Fibroblast of gingiva (primary cell): ENCODE measurements around the gene DNLZ.
"Not testable (repeated sequence)": the region's sequence is repeated elsewhere in the genome, so short reads cannot be mapped to it uniquely, and the experiment has no call there.

Experiments
- DNase-seq: peaks from one replicate; pipeline ENCODE4 v3.0.0-alpha.2; 2011; ENCODE audit warnings: low read depth

Gene DNLZ

GRCh38 chr9:136363106-136363948 lies at the start of gene DNLZ:
Gene DNLZ, minus strand, starts transcription at chr9:136363744. Its CDS starts 30 bp downstream, at chr9:136363714.
- peak; percentile 94 for DNase-seq

GRCh38 chr9:136412962-136413361 lies 49.4 kb upstream of the DNLZ start:
- no peak for DNase-seq

DNA sequence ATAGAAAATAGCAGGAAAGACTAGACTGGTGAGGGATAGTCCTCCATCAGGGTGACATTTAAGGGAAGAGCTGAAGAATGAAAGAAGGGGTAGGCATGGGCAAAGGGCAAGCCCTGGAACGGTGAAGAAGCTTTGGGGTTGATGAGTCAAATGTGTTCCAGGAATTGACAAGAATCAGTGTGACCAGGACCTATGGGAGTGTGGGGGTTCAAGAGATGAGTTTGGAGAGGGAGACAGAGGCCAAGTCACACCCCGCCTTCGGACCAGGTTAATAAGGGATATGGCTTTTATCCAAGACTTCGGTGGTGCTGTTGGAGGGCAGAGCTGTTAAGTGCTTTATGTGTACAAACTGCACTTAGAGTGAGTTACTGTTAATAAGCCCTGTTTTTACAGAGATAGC lies 47.8 kb upstream of the DNLZ start:
- no peak for DNase-seq

GRCh38 chr9:136410500-136411287 lies 47.1 kb upstream of the DNLZ start, which contains the start of the genes ENTR1 and PMPCA:
Gene ENTR1, minus strand, starts transcription at chr9:136410614. Its CDS starts 217 bp downstream, at chr9:136410397.
Gene PMPCA, plus strand, starts transcription at chr9:136410658. Its CDS starts 11 bp downstream, at chr9:136410669.
- DNase-seq, result peak; percentile 82

DNA sequence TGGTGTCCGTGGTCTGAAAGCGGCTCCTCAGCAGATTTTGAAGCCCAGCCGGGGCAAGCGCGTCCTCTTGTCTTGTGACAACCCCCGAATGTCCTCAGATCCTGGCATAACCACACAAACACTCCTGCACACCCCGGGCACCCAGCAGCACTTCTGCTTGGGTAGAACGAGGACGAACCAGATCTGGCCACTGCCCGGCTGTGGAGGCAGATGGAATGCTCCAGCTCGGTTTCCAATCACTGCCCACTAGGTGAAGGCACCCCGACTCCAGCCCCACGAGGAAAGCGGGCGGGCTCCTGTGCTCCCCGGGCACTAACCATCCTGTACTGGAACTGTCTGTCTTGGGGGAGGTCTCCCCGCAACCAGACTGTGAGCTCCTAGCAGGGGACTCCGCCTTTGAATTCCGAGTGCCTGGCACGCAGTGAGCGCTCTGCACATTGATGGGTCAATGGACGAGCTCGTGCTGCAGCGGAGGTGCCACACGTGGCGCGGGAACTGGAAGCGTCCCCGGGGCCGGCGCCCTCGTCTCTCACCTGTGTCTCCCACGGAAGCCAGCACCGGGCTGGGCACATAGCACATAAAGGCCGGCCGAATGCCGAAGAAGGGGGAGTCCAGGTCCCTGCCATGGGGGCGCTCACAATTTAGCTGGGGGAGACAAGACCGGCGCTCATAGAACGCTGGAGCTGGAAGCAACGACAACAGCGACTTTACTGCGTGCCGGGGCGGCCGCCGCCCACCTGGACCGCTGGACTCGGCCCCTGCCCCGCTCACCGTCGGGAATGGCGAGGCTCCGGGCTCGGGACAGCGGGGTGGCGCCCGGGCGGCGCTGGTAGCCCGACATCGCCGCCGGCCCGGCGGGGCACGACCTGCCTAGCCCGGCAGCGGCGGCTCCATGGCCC lies 46.3 kb upstream of the DNLZ start:
- DNase-seq, result peak; percentile 35

- no peak for DNase-seq
Observed at GRCh38 chr9:136407911-136408310, 44.4 kb upstream of the DNLZ start.

GRCh38 chr9:136407061-136407460 lies 43.5 kb upstream of the DNLZ start:
- DNase-seq, result not testable (repeated sequence)

DNA sequence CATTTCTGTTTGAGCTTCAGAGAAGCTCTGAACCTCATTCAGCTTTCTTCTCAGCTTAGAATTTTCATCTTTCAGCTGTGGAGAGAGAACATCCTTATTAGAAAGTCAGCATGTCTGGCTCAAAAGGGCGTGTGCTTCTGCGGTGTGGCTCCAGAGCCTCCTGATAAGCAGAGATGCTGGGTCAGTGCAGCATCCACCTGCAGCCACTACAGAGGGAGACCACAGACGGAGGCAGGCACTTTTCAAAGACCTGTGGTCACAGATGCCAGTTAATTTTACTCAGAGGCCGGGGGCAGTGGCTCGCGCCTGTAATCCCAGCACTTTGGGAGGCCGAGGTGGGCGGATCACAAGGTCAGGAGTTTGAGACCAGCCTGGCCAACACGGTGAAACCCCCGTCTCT lies 42.4 kb upstream of the DNLZ start:
- not testable (repeated sequence) for DNase-seq

- DNase-seq, result no peak
Observed at GRCh38 chr9:136405481-136405880, 41.9 kb upstream of the DNLZ start.

DNA sequence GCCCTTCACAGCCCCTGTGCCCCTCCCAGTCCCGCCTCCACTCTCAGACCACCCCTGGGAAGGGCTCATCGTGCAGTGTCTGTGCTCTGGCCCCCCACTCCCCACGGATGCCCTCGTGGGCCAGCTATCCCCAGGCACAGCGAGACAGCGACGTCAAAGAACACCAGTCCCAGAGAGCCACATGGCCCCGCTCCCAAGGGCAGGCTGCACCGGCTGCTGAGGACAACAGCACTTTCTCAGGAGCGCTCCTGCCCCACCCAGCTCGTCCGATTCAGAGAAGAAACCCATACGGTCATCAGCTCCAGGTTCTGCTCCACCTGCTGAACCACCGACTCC lies 41.2 kb upstream of the DNLZ start:
- DNase-seq, result no peak

GRCh38 chr9:136403915-136404800 lies 40.6 kb upstream of the DNLZ start:
- no peak for DNase-seq

DNA sequence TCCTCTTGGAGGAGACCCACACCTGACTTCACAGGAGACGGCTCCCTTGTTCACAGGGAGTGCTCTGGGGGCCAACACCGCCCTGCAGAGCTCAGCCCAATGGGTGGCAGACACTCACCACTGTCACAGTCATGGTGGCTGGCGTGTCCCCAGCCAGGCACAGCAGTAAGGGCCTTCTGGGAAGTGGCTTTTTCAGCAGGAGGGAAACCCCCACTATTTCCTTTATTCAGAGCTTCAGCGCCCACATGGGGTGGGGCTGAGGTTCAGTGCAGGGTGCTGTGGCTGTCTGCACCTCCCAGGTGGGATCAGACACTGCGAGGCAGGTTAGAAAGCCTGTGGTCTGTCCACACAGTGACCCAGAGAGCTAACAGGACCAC lies 40.0 kb upstream of the DNLZ start:
- no peak for DNase-seq

GRCh38 chr9:136402067-136402466 lies 38.5 kb upstream of the DNLZ start:
- no peak for DNase-seq

GRCh38 chr9:136401173-136401922 lies 37.8 kb upstream of the DNLZ start:
- no peak for DNase-seq

GRCh38 chr9:136400038-136400834 lies 36.7 kb upstream of the DNLZ start, which contains the start of gene SNAPC4:
Gene SNAPC4, minus strand, starts transcription at chr9:136400170. Its CDS starts 1,742 bp downstream, at chr9:136398428.
- peak; percentile 78 for DNase-seq

DNA sequence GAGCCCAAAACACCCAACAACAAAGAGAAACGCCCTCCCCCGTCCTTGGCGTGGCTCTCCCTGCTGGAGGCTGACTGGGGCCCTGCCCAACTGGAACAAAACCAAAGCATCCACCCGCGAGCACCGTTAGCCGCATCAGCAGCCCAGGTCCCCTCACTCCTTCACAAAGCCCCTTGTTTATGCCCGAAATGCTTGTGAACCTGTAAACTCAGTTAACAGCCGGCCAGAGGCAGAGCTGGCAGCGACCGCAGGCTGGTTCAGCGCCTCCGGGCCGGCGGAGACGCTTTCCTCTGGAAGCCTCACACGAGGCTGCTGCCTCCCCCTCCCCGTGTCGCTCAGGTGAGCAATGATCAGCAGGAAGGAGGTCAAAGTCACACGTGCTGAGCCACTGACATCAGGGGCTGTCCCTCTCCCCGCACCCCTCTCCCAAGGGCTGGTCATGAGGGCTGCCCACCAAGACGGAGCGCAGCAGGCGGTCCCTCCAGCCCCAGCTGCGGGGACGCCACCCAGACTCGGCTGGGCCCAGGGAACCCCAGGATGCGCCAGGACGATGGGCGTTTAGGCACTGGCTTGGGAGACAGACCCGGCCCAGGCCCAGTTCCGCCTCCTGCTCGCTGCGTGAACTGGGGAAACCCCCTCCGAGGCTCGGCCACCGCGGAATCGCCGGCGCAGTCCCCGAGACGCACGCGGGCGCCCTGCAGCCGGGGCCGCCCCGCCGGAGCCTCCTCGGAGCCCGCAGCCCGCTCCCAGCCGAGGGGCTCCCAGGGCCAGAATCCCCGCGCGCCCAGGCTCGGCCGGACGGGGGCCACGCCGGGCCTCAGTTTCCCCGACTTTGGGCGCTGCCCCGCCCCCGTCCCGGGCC lies 35.9 kb upstream of the DNLZ start:
- no peak for DNase-seq

DNA sequence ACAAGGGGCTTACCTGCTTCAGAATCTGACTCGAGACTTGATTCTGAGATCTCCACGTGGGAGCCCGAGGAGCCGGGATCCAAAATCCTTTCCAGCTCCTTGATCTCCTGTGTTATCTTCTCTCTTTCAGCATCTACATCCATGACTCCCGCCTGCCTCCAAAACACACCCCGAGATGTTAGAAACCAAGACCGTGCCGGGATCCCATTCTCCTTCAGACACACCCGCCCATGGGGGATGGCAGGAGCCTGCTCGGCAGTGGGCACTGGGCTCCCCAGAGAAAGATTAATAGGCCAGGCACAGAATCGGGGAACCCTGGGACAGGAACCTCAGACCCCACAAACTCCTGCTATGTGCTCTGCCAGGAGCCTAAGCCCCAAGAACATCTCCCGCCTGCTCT lies 34.7 kb upstream of the DNLZ start:
- no peak for DNase-seq

DNA sequence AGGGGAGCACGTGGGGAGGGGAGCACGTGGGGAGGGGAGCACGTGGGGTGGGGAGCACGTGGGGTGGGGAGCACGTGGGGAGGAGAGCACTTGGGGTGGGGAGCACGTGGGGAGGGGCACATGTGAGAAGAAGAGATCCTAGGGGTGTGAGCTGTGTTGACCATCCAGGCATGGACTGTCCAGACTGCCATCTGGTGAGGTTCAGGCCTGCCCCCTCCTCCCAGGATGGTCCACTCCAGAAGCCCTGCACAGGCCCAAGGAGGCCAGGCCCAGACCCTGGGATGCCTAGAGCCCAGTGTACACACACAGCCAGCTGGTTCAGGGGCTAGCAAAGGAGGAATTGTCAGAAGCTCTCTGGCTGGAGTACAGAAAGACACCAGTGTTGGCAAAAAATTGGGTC lies 34.1 kb upstream of the DNLZ start:
- DNase-seq, result no peak

DNA sequence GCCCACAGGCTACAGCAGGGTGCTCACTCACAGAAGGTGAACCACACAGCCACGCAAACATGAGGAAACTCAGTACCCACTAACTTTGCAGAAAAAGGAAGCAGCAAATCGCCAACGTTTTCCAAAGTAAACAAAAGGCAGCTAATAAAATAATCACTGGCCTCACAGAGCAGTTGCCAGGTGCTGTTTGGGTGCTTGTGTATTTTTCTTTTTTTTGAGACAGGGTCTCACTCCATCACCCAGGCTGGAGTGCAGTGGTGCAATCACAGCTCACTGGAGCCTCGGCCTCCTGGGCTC lies 32.6 kb upstream of the DNLZ start:
- no peak for DNase-seq
